GM18511 (cell line): Measurements from ENCODE around the gene G6PC2.
"Not testable (repeated sequence)": the region's sequence is repeated elsewhere in the genome, so short reads cannot be mapped to it uniquely, and the experiment has no call there.

Source experiments
- ATAC-seq: cut with Tn5 transposase; IDR thresholded peaks from one replicate; pipeline ENCODE4 v1.9.1; 2021; ENCODE audit warnings: mild to moderate bottlenecking, moderate library complexity; ENCODE audit not compliant: unreplicated experiment

The G6PC2 gene

DNA sequence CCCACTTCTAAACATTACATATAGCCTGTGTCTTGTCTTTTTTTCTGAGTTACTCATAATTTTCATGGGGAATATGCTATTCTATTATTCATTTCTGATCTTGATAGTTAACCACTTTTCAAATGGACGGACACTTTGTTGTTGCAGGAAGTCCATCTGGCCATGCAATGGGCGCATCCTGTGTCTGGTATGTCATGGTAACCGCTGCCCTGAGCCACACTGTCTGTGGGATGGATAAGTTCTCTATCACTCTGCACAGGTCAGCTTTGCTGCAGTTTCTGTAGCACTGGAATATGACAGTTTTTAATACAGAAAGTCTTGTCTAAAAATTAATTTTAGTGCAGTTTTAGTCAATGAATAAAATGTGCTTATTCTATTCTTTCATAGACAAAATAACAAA, 3.3 kb downstream of the G6PC2 start:
- ATAC-seq: no peak

DNA sequence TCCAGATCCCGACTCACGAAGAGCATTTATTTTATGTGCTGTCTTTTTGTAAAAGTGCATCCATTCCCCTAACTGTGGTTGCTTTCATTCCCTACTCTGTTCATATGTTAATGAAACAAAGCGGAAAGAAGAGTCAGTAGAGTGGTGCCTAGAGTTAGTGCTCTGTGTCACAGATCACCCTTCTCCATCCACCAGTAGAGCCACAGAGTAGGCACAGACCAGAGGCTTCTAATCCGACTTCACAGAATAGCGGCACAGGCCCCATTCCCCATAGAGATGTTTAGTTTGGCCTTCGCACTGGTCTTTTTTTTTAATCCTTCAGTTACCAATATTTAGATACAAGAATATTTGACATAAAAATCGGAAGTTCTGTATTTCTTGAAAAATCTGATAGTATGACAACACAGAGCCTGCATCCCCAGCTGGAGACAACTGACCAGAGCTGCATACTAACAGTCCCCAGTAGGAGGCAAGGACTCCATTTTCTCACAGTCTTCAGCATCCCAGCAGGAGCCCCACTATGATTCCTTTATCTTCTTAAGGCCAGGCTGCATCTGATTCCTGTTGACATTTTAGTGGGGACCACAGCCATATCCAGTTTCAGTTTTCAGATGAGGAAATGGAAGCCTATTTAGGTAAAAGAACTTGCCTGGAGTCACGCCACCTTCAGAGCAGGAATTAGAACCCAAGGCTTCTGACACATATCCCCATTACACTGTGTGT, 7.0 kb downstream of the G6PC2 start:
- no peak for ATAC-seq

- ATAC-seq: no peak
Observed at GRCh38 chr2:168910330-168910729, 9.2 kb downstream of the G6PC2 start.

- ATAC-seq: no peak
Observed at GRCh38 chr2:168912466-168912865, 11.4 kb downstream of the G6PC2 start.

DNA sequence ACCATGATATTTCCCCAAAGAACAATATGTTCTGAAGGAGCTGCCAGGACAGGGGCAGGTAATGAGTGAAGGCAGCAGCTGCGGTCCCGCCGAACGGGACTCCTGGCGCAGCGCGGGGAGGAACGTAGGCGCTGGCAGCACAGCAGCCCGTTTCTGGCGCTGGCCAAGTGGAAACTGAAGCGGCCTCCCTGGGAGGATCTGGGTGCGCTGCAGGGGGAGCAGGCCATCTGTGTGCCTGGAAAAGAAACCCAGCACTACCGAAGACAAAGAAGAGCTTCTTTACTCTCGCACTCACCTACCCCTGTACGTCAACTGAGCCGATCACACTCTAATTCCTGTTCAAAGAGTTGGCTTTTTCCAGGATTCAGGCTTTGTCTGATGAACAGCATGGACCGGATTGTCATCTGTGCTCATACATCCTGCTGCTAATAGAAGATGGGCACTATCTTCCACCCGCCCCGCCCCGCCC, 11.8 kb downstream of the G6PC2 start:
- no peak for ATAC-seq

- ATAC-seq: no peak
Observed at GRCh38 chr2:168913495-168913894, 12.4 kb downstream of the G6PC2 start.

GRCh38 chr2:168915441-168916330, 14.6 kb downstream of the G6PC2 start:
- ATAC-seq: no peak

- no peak for ATAC-seq
Observed at GRCh38 chr2:168916331-168916675, 15.2 kb downstream of the G6PC2 start.

DNA sequence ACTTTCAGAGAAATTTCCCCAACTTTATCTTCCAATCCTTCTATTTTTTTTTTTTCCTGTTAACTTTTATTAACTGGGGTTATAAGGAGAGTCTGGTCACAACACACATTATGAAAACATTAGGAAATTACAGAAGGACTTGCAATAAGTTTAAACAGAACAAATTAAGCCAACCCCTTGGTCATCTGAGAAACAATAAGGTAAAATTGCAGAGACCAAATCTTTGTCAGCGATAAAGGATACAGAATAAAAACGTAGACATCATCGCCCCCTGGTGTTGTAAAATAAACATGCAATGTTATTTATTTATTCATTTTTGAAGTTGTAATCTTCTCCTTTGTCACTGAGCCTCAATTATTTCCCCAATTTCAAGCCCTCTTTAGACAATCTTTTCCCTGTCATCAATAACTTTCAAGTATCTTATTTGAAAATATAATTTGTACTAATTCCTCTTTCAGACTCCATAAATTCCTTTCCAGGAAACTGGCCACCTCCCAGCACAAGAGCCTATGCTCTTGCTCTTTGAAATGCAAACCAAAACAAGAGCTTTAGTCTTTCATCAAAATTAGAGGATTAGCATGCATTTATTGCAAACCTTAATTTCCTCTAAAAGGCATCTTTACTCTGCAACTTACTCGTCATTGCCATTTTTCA, 19.5 kb downstream of the G6PC2 start:
- peak; percentile 70 for ATAC-seq

GRCh38 chr2:168926621-168927386, 25.7 kb downstream of the G6PC2 start:
- no peak for ATAC-seq

DNA sequence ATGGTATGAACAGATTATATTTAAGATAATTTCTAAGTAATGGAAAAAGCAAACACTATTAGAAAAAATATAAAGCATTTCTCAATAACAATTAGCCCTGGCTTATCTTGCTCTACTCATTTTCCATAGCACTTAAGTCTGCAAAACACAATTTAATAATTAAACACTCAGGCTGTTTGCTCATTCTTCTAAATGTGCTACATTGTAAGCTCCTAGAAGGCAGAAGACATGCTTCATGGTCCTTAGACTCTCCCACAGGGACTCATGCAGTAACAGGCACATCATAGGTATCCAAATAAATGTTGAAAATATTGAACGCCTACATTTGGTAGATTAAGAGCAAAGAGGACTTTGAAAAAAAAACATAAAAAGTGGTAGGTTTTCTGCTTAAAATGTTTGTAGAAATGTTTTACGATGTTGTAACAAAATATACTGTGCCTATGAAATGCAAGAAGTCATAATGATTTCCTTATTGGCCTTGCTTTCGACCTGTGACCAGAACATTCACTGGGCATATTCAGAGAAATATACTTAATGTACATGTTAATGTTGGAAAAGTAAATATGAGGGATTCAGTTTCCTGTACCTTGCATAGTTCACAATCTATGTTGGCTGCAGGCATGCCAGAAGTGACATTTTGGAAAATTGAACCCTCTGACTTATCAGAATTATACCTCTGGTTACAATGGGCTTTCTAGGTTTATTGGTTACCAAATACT, 27.2 kb downstream of the G6PC2 start:
- ATAC-seq: no peak

GRCh38 chr2:168929031-168929430, 27.9 kb downstream of the G6PC2 start:
- no peak for ATAC-seq

DNA sequence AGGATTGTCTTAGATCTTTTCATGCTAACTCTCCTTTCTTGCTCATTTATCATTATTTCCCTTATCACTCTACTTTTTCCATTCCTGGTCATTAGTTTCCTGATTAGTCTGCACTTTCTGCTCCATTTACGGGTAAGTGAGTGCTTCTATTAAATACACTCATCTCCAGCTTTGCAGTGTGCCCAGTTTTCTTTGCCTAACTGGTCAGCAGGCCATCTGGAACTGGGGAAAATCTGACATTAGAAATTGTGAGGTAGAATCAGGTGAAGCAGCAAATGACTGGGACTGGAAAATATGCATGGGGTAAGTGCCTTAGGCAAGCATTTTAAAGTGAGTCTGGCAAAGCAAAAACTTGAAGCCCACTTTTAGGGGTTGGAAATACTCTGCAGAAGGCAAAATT, 29.2 kb downstream of the G6PC2 start:
- no peak for ATAC-seq

DNA sequence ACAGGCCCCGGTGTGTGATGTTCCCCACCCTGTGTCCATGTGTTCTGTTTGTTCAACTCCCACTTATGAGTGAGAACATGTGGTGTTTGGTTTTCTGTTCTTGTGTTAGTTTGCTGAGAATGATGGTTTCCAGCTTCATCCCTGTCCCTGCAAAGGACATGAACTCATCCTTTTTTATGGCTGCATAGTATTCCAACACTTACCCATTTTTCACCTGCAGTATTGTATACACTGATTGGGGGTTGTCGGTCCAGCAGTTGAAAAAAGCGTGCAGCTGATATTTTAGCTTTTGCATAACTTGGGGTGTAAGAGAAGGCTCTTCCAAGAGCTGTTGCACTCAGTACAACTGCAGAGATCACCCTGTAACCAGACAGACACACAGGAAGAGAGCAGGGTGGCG, 31.1 kb downstream of the G6PC2 start:
- not testable (repeated sequence) for ATAC-seq

GRCh38 chr2:168934826-168935225, 33.7 kb downstream of the G6PC2 start:
- ATAC-seq: no peak

GRCh38 chr2:168935810-168936581, 34.9 kb downstream of the G6PC2 start:
- ATAC-seq: no peak

- no peak for ATAC-seq
Observed at GRCh38 chr2:168939061-168939460, 38.0 kb downstream of the G6PC2 start.

GRCh38 chr2:168939918-168940317, 38.8 kb downstream of the G6PC2 start:
- peak; percentile 80 for ATAC-seq

DNA sequence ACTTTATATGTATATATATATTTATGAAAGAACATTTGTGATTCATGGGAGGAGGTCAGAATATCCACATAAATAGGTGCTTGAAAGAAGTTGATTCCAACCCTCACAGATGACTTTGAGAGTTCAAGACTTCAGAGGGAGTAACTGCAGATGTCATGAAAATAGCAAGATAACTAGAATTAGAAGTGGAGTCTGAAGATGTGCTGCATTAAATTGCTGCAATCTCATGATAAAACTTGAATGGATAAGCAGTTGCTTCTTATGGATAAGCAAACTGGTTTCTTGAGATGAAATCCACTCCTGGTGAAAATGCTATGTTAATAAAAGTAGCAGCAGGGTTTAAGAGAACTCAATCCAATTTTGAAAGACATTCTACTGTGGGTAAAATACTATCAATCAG, 40.2 kb downstream of the G6PC2 start:
- ATAC-seq: no peak

GRCh38 chr2:168944065-168944464, 43.0 kb downstream of the G6PC2 start:
- no peak for ATAC-seq
